IMR-90 (cell line): ENCODE measurements around the gene RPGR. TPM values are rescaled to one million over a fixed set of nuclear protein-coding genes. Genes with fewer than 3 reads are reported as not detected.

Experiments
- ATAC-seq: fragments of 200-7000 bp; cut with Tn5 transposase; 2 replicates; pipeline ENCODE4 v1.9.1; 2020; ENCODE audit warnings: low read depth, mild to moderate bottlenecking, moderate library complexity
- BruUV-seq: library from RNA; stranded (reverse); fragments of 400-500 nt; replicated peaks from 2 replicates; lab custom pipeline; 2021; lab: Mats Ljungman, UMichigan
- CTCF ChIA-PET: fragments of 300-600 bp; formaldehyde crosslinking; extraction: SDS; loops from one replicate; lab custom pipeline; 2021; ENCODE audit warnings: antibody characterized with exemption; lab: Yijun Ruan, JAX
- POLR2A ChIA-PET: fragments of 300-600 bp; sonication (Branson Sonifier 250); formaldehyde crosslinking; loops from one replicate; lab custom pipeline; 2022; ENCODE audit warnings: antibody characterized with exemption; ENCODE audit not compliant: unreplicated experiment; lab: Charles Lee
- DNase-seq: peaks from one replicate; pipeline ENCODE4 v3.0.0; 2013
- H2AFZ ChIP-seq: replicated peaks from 2 replicates; pipeline ENCODE3; 2013; ENCODE audit warnings: low read length, mild to moderate bottlenecking; ENCODE audit not compliant: poor library complexity
- H2AK5ac ChIP-seq: 2 replicates; pipeline ENCODE4 v1.6.1; 2013; ENCODE audit warnings: low read depth, low read length, inconsistent platforms
- H2AK9ac ChIP-seq: replicated peaks from 2 replicates; pipeline ENCODE3; 2013; ENCODE audit warnings: mild to moderate bottlenecking, low read depth, low read length, moderate library complexity; ENCODE audit not compliant: poor library complexity
- H2BK120ac ChIP-seq: 2 replicates; pipeline ENCODE4 v1.6.1; 2013; ENCODE audit warnings: low read depth, low read length, inconsistent platforms
- H2BK15ac ChIP-seq: 3 replicates; pipeline ENCODE4 v1.6.1; 2013; ENCODE audit warnings: low read depth, low read length, inconsistent platforms
- H2BK20ac ChIP-seq: 2 replicates; pipeline ENCODE4 v1.6.1; 2013; ENCODE audit warnings: low read depth, mild to moderate bottlenecking, inconsistent platforms, low read length, moderate library complexity
- H2BK5ac ChIP-seq: 2 replicates; pipeline ENCODE4 v1.6.1; 2013; ENCODE audit warnings: mild to moderate bottlenecking, low read depth, low read length, inconsistent platforms; ENCODE audit not compliant: poor library complexity, severe bottlenecking
- H3K14ac ChIP-seq: replicated peaks from 2 replicates; pipeline ENCODE4 v1.6.1; 2013; ENCODE audit warnings: low read depth, low read length, inconsistent platforms
- H3K18ac ChIP-seq: 2 replicates; pipeline ENCODE4 v1.6.1; 2013; ENCODE audit warnings: low read depth, low read length, control low read depth
- H3K23ac ChIP-seq: 2 replicates; pipeline ENCODE4 v1.6.1; 2013; ENCODE audit warnings: low read depth, low read length, inconsistent platforms
- H3K27ac ChIP-seq: 2 replicates; pipeline ENCODE4 v1.5.1; 2013; ENCODE audit warnings: mild to moderate bottlenecking, control low read depth, low read length; ENCODE audit not compliant: insufficient read depth
- H3K27me3 ChIP-seq: 2 replicates; pipeline ENCODE4 v1.6.1; 2013; ENCODE audit warnings: low read length; ENCODE audit not compliant: control insufficient read depth, insufficient read depth
- H3K36me3 ChIP-seq: 2 replicates; pipeline ENCODE4 v1.6.1; 2013; ENCODE audit warnings: low read length, mixed read lengths; ENCODE audit not compliant: control insufficient read depth, insufficient read depth
- H3K4ac ChIP-seq: 2 replicates; pipeline ENCODE4 v1.6.1; 2013; ENCODE audit warnings: low read depth, low read length, inconsistent platforms
- H3K4me1 ChIP-seq: 2 replicates; pipeline ENCODE4 v1.6.1; 2013; ENCODE audit warnings: low read length, mixed read lengths; ENCODE audit not compliant: control insufficient read depth, insufficient read depth
- H3K4me2 ChIP-seq: 2 replicates; pipeline ENCODE4 v1.6.1; 2013; ENCODE audit warnings: low read depth, mild to moderate bottlenecking, control low read depth, low read length, moderate library complexity
- H3K4me3 ChIP-seq: 2 replicates; pipeline ENCODE4 v1.5.1; 2013; ENCODE audit warnings: low read depth, mild to moderate bottlenecking, control low read depth, low read length, moderate library complexity; ENCODE audit not compliant: insufficient read depth
- H3K56ac ChIP-seq: 2 replicates; pipeline ENCODE4 v1.6.1; 2013; ENCODE audit warnings: low read length, inconsistent platforms; ENCODE audit not compliant: insufficient read depth; ENCODE audit errors: extremely low read depth
- H3K79me1 ChIP-seq, 2 experiments: 2 replicates each; pipeline ENCODE4 v1.6.1; 2013; ENCODE audit warnings: low read length in 2 of 2, inconsistent platforms in 1 of 2, low read depth in 1 of 2
- H3K9ac ChIP-seq: 2 replicates; pipeline ENCODE4 v1.6.1; 2013; ENCODE audit warnings: low read depth, low read length, control low read depth
- H3K9me1 ChIP-seq: 2 replicates; pipeline ENCODE4 v1.6.1; 2013; ENCODE audit warnings: low read length, inconsistent platforms; ENCODE audit not compliant: insufficient read depth
- H3K9me3 ChIP-seq: 2 replicates; pipeline ENCODE4 v1.6.1; 2013; ENCODE audit warnings: low read length; ENCODE audit not compliant: control insufficient read depth, insufficient read depth
- H4K20me1 ChIP-seq: 2 replicates; pipeline ENCODE4 v1.6.1; 2013; ENCODE audit warnings: low read length, inconsistent platforms; ENCODE audit not compliant: insufficient read depth
- H4K5ac ChIP-seq: 2 replicates; pipeline ENCODE4 v1.6.1; 2013; ENCODE audit warnings: mild to moderate bottlenecking, low read depth, low read length, control low read depth
- H4K8ac ChIP-seq, 2 experiments: 2 replicates each; pipeline ENCODE4 v1.6.1; 2013; ENCODE audit warnings: low read depth in 2 of 2, low read length in 2 of 2, control low read depth in 1 of 2, inconsistent platforms in 1 of 2
- H4K91ac ChIP-seq: 2 replicates; pipeline ENCODE4 v1.6.1; 2013; ENCODE audit warnings: low read depth, low read length, inconsistent platforms; ENCODE audit not compliant: insufficient read depth
- CEBPB ChIP-seq: IDR thresholded peaks from 2 replicates; pipeline ENCODE4 v1.6.1; 2012; ENCODE audit warnings: low read depth, low read length, improper control_type of control experiment
- MAFK ChIP-seq: IDR thresholded peaks from 2 replicates; pipeline ENCODE4 v1.6.1; 2012; ENCODE audit warnings: low read depth, low read length, improper control_type of control experiment
- NFE2L2 ChIP-seq: fragments of 150-350 bp; IDR thresholded peaks from 2 replicates; pipeline ENCODE4 v1.6.1; 2016; ENCODE audit warnings: low read depth, mild to moderate bottlenecking, low read length
- POLR2A ChIP-seq: IDR thresholded peaks from 2 replicates; pipeline ENCODE4 v1.6.1; 2012; ENCODE audit warnings: mild to moderate bottlenecking, low read depth, low read length
- RFX5 ChIP-seq: IDR thresholded peaks from 2 replicates; pipeline ENCODE4 v1.8.0; 2012; ENCODE audit warnings: low read depth, mild to moderate bottlenecking, low read length, moderate library complexity
- USF2 ChIP-seq: fragments of 150-350 bp; IDR thresholded peaks from 2 replicates; pipeline ENCODE4 v1.6.1; 2017; ENCODE audit warnings: mild to moderate bottlenecking, antibody characterized with exemption, low read length, low read depth
- dilution Hi-C: fragments of 300-500 bp; cut with HindIII; formaldehyde crosslinking; loops from one replicate; pipeline ENCODE4 v1.14.3; 2018; ENCODE audit warnings: low sequenced_read_pairs; ENCODE audit not compliant: unreplicated experiment
- in situ Hi-C: fragments of 300-500 bp; cut with MboI; formaldehyde crosslinking; loops from 3 replicates; pipeline ENCODE4 v1.14.3; 2019; ENCODE audit warnings: low sequenced_read_pairs, inconsistent platforms, mixed read lengths
- intact Hi-C: fragments of 100-400 bp; cut with micrococcal nuclease; formaldehyde crosslinking; loops from 2 replicates; pipeline ENCODE4 v1.10.0; 2022
- polyA plus RNA-seq, 3 experiments: library from polyadenylated mRNA; depleted of rRNA; stranded (reverse); fragments of >200 nt; gene quantifications; 2 replicates each; pipeline ENCODE4 v1.2.3, GENCODE V29; 2012; ENCODE audit warnings: low replicate concordance in 1 of 3
- total RNA-seq: library from RNA; depleted of rRNA; stranded (reverse); fragments of >200 nt; gene quantifications from 2 replicates; pipeline ENCODE4 v1.2.3, GENCODE V29; 2012
- TF ChIP-seq, protein P1 (sequence below): conservative IDR thresholded peaks from 2 replicates; pipeline ENCODE4 v1.5.1; 2012; ENCODE audit warnings: mild to moderate bottlenecking, low read depth, low read length, improper control_type of control experiment
- TF ChIP-seq, protein P2 (sequence below): fragments of 150-350 bp; IDR thresholded peaks from 2 replicates; pipeline ENCODE4 v1.6.1; 2016; ENCODE audit warnings: low read depth, mild to moderate bottlenecking, low read length, moderate library complexity, borderline replicate concordance

Gene RPGR
- total and polyA plus RNA-seq, 2 of the 4 experiments (the other 2 are of a cell fraction) = 2.2 to 3.8 TPM

DNA sequence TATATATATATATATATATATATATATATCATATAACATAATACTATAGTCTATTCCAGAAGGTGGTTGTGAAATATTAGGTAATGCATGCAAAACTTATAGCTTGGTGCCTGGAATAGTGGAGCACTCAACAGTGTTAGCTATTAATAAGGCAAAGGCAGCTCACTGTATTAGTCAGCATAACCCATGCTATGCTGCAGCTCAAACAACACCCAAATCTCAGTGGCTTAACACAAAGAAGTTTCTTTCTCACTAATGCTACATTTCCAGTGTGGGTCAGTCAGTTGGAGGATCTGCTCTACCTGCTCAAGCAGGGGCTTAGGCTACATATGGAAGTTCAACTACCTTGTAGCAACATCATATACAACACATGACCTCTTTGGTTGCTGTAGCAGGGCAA is 5.2 kb upstream of the RPGR start:
- ChIA-PET CTCF (no interaction called here), POLR2A (no interaction called here)
- Histone ChIP-seq H2BK5ac (no peak overlapping the region), H3K4me1 (no peaks in the 10 kb centered on the region), H2AFZ (no peak overlapping the region), H3K9me1 (no peaks in the 10 kb centered on the region), H4K20me1 (no peaks in the 10 kb centered on the region), H3K56ac (no peak overlapping the region), H2AK5ac (no peak overlapping the region), H3K18ac (no peak overlapping the region), H3K4ac (no peak overlapping the region), H2BK120ac (no peak overlapping the region), H2AK9ac (no peak overlapping the region), H3K27ac (no peak overlapping the region), H3K27me3 (peaks cover 7% of the 10 kb centered on the region), H4K91ac (no peak overlapping the region), H3K9me3 (no peaks in the 10 kb centered on the region), H4K8ac (no peak overlapping the region), H3K36me3 (no peaks in the 10 kb centered on the region), H3K23ac (no peak overlapping the region), H3K79me1 (no peaks in the 10 kb centered on the region), H2BK15ac (no peak overlapping the region), H2BK20ac (no peak overlapping the region), H3K4me2 (no peak overlapping the region), H4K5ac (no peak overlapping the region), H3K14ac (no peak overlapping the region), H3K9ac (no peak overlapping the region), H3K4me3 (no peak overlapping the region)
- in situ Hi-C loops (no loop called here), intact Hi-C loops (no loop called here), dilution Hi-C loops (no loop called here)
- TF ChIP-seq USF2 (no peak), CEBPB (no peak), MAFK (no peak), NFE2L2 (no peak), POLR2A (no peak), RFX5 (no peak)
- TF ChIP-seq, protein P1, sequence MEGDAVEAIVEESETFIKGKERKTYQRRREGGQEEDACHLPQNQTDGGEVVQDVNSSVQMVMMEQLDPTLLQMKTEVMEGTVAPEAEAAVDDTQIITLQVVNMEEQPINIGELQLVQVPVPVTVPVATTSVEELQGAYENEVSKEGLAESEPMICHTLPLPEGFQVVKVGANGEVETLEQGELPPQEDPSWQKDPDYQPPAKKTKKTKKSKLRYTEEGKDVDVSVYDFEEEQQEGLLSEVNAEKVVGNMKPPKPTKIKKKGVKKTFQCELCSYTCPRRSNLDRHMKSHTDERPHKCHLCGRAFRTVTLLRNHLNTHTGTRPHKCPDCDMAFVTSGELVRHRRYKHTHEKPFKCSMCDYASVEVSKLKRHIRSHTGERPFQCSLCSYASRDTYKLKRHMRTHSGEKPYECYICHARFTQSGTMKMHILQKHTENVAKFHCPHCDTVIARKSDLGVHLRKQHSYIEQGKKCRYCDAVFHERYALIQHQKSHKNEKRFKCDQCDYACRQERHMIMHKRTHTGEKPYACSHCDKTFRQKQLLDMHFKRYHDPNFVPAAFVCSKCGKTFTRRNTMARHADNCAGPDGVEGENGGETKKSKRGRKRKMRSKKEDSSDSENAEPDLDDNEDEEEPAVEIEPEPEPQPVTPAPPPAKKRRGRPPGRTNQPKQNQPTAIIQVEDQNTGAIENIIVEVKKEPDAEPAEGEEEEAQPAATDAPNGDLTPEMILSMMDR = no peak
- TF ChIP-seq, protein P2, sequence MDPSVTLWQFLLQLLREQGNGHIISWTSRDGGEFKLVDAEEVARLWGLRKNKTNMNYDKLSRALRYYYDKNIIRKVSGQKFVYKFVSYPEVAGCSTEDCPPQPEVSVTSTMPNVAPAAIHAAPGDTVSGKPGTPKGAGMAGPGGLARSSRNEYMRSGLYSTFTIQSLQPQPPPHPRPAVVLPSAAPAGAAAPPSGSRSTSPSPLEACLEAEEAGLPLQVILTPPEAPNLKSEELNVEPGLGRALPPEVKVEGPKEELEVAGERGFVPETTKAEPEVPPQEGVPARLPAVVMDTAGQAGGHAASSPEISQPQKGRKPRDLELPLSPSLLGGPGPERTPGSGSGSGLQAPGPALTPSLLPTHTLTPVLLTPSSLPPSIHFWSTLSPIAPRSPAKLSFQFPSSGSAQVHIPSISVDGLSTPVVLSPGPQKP = no peak
- DNase-seq (no peak), ATAC-seq (no peak)
- BruUV-seq = no TSS peak
